ENCODE measurements around the gene SALL4.

DNA sequence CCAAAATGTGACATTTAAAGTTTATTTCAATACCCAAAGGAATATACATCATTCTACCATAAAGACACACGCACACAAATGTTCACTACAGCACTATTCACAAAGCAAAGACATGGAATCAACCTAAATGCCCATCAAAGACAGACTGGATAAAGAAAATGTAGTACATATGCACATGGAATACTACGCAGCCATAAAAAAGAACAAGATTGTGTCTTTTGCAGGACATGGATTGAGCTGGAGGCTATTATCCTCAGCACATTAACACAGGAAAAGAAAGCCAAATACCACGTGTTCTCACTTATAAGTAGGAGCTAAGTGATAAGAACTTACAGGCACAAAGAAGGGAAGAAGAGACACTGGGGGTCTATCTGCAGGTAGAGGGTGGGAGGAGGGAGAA lies 56.5 kb downstream of the SALL4 start:
- TF ChIP-seq, protein P1, sequence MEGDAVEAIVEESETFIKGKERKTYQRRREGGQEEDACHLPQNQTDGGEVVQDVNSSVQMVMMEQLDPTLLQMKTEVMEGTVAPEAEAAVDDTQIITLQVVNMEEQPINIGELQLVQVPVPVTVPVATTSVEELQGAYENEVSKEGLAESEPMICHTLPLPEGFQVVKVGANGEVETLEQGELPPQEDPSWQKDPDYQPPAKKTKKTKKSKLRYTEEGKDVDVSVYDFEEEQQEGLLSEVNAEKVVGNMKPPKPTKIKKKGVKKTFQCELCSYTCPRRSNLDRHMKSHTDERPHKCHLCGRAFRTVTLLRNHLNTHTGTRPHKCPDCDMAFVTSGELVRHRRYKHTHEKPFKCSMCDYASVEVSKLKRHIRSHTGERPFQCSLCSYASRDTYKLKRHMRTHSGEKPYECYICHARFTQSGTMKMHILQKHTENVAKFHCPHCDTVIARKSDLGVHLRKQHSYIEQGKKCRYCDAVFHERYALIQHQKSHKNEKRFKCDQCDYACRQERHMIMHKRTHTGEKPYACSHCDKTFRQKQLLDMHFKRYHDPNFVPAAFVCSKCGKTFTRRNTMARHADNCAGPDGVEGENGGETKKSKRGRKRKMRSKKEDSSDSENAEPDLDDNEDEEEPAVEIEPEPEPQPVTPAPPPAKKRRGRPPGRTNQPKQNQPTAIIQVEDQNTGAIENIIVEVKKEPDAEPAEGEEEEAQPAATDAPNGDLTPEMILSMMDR (IDR thresholded peaks at IDR 0.05; ENCODE audit: low read depth, low read length): no peak
- TF ChIP-seq, protein P2, sequence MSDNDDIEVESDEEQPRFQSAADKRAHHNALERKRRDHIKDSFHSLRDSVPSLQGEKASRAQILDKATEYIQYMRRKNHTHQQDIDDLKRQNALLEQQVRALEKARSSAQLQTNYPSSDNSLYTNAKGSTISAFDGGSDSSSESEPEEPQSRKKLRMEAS (IDR thresholded peaks at IDR 0.05; ENCODE audit: low read depth, low read length): no peak
- no peak for TF ChIP-seq POLR2A (IDR thresholded peaks at IDR 0.05; ENCODE audit: extremely low read depth, insufficient read length)
